ENCODE measurements around the gene SLC26A4.

Gene SLC26A4

GRCh38 chr7:107661081-107661864 is 645 bp downstream of the SLC26A4 start:
- peak; percentile 12 for DNase-seq

- DNase-seq, result no peak
These were observed 1.3 kb downstream of the SLC26A4 start for GRCh38 chr7:107661865-107662379.

DNA sequence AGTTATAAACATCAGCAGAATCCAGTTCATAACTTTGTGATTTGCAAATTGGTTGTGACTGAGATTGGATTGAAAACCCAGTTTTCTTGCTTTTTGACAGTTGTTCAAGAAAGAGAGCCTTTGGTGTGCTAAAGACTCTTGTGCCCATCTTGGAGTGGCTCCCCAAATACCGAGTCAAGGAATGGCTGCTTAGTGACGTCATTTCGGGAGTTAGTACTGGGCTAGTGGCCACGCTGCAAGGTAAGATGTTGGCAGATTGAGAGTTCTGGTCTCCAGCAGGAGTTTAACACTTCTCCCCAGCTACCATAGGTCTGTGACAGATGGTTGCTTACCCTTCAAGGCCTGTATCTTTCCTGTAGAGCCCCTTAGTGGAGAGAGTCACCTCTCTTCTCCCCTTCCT is 2.6 kb downstream of the SLC26A4 start:
- DNase-seq, result no peak

DNA sequence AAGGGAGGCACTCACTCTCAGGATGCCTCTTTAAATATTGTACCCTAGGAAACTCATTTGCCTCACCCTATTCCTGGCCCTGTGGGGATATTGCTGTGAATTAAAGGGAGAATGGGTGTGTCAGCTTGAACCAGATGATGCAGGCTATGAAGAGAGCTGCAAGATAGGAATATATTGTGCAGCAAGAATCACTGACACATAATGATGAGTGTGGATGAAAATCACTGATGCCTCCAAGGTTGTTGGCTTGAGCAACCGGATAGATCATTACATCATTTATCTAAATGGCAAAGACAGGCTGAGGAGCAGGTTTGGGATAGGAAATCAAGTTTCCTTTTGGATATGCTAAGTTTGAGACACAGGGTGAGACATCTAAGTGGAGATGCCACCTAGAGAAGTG is 6.2 kb downstream of the SLC26A4 start:
- DNase-seq, result no peak

- DNase-seq, result no peak
These were observed 6.7 kb downstream of the SLC26A4 start for GRCh38 chr7:107667341-107667740.

GRCh38 chr7:107668296-107668695 is 7.7 kb downstream of the SLC26A4 start:
- no peak for DNase-seq

DNA sequence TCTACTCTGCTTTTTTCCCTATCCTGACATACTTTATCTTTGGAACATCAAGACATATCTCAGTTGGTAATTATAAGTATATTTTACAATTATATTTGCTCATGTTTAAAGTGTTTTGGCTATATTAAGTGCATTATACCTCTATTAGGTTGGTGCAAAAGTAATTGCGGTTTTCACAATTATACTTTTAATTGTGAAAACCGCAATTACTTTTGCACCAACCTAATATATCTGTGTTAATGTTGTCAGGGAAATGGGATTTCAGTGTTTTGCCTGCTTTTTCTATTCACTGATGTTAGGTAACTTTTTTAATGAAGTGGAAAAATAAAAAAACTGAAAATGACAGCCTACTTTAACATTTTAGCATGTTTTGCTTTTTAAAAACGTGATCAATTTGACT is 11.6 kb downstream of the SLC26A4 start:
- DNase-seq, result no peak

GRCh38 chr7:107676249-107676648 is 15.6 kb downstream of the SLC26A4 start:
- no peak for DNase-seq

DNA sequence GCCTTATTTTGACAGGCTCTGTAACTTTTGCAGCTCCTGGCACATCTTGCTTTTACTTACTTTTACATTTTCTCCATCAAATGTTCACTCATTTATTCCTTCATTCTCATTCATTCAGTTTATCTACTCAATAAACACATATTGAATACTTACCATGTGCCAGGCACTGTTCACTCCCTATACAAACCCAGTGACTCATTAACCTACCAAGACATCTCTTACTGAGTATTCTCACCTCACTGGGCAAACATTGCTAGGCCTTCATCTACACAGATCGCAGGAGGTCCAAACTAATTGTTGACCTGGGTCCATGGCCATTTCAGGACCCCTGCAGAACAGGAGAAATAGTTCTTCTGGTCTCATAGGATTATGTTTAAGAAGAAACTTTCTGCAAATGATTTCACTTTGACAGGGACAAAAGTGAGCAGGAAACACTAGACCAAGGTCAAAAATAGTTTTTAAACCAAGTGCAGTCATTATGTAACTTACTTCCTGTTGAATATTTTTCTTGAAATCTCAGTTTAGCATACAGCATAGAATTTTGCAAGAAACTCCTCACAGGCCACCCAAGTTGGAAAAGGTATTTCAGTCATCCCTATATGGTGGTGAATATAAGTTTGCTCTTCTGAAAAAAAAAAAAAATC is 17.6 kb downstream of the SLC26A4 start:
- DNase-seq, result no peak

- DNase-seq, result no peak
These were observed 19.9 kb downstream of the SLC26A4 start for GRCh38 chr7:107680478-107680877.

DNA sequence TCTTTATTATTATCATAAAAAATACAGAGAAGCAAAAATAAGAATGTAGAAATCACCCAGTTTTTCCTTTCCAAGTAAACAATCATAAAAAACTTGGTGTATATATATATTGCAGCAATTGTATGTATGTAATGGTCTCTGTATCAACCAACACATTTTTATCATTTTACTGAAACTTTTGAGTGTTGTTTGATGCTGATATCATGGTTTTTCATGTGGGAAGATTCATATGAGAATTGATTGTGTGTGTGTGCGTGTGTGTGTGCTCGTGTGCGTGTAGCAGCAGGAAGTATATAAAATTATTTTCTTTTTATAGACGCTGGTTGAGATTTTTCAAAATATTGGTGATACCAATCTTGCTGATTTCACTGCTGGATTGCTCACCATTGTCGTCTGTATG is 22.3 kb downstream of the SLC26A4 start:
- DNase-seq, result no peak

GRCh38 chr7:107684287-107684686 is 23.7 kb downstream of the SLC26A4 start:
- no peak for DNase-seq

DNA sequence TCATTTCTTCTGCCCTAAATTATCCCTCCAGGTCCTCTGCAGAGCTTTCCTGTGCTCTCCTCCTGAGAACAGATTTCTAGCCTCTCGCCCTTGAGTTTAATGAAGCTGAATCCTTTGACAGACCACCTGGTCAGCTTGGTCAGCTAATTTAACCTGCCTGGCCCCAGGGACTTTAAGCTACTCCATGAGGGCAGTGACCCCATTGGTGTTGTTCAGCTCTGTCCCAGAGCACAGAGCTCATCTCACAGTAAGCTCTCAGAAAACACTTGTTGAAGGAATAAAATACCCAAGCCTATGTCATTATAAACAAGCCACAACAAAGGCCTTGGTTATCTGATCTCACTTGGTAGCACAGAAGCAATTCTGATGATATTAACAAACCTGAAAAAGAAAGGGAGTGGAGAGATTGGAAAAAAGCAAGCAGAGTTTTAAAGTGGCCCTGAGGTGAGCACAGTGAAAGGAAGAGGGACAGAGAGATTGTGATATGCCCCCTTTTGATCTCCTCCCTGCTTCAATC is 24.4 kb downstream of the SLC26A4 start:
- no peak for DNase-seq

- no peak for DNase-seq
These were observed 26.3 kb downstream of the SLC26A4 start for GRCh38 chr7:107686816-107687387.

DNA sequence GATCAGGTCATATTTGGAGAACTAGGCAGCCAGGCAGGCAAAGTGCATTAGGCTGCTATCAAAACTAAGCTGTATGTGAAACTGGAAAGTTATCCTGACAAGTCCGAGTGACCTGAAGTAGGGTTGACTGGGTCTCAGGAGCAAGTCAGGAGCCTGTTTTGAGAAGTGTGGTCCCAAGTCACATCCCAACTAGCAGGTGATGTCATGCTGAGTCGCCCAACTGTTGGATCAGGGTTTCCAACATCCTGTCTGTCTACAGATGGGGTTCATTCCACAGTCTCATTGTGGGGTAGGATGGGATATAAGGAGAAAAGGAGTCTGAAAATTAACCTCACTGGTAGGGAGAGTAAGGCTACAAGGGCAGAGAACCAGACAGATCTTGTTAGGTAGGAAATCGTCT is 27.0 kb downstream of the SLC26A4 start:
- no peak for DNase-seq

- no peak for DNase-seq
These were observed 28.9 kb downstream of the SLC26A4 start for GRCh38 chr7:107689553-107689952.

GRCh38 chr7:107690084-107690483 is 29.5 kb downstream of the SLC26A4 start:
- DNase-seq, result no peak

DNA sequence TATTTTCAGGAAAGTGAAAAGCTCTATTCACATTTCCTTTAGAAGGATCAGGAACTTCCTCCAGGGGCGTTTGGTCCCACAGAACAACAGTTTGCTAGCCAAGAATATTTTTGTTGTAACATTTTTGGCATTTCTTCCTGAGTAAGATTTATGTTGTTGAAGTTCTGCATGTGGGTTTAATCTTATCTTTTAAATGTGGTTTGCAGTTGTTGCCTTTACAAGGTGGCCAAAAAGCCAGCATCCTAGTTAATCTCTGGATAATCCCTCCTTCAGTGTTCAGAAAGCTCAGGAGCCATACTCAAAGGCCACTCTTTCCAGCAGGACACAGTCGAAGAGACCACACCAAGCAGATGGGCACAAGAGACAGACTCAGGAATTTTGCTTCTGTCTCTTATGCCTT is 30.0 kb downstream of the SLC26A4 start:
- no peak for DNase-seq

DNA sequence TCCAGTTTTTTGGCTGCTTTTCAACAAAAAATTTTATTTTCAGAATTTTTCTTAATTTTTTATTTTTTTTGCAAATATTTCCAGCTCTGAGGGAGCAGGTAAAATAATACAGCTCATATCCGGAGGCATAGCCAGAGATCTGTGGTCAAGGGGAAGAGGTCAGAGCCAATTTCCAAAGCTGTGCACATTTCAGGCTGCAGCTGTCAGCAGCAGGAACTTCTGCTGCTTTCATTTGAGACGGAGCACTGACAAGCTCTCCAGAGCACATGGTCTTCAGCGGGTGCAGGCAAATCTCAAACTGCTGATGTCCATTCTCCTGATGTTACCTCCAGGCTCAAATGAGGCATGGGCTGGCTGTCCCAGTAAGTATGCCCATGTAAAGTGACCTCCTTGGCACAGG is 31.1 kb downstream of the SLC26A4 start:
- no peak for DNase-seq

DNA sequence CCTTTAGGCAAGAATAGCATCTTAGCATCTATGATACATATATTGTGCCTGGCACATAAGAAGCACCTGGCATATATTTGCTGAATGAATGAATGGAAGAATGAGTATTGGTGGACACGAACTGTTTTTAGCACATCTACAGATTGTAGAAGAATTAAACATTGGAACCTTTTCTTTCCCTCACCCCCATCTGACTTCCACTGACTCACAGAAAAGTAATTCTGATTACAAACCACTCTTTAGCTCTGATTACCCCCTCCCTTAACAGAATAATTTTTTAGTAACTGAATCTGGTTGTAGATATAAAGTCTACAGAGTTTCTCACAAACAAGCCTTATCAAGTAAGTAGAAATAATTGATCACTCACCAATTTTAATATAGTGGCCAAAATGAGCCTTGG is 31.9 kb downstream of the SLC26A4 start:
- no peak for DNase-seq

DNA sequence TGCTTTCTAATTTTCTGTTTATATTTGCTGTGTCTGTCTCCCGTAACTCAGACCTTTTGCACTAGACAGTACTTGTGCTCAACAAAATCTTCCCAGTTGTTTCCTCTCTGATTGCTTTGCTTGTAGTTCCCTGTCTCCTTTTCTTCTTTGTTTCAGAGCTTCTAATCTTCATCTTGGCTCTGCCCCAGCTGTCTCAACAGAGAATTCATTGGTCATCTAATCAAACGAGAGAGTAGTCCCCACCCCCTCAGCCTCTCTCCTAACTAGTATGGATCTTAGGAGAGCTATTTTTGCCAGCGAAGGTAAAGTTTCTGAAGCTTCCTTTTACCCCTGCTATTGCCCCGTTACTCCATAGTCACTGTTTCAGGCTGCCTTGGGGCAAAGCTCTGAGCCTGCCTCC is 32.8 kb downstream of the SLC26A4 start:
- DNase-seq, result no peak

GRCh38 chr7:107694386-107694785 is 33.8 kb downstream of the SLC26A4 start:
- DNase-seq, result no peak

DNA sequence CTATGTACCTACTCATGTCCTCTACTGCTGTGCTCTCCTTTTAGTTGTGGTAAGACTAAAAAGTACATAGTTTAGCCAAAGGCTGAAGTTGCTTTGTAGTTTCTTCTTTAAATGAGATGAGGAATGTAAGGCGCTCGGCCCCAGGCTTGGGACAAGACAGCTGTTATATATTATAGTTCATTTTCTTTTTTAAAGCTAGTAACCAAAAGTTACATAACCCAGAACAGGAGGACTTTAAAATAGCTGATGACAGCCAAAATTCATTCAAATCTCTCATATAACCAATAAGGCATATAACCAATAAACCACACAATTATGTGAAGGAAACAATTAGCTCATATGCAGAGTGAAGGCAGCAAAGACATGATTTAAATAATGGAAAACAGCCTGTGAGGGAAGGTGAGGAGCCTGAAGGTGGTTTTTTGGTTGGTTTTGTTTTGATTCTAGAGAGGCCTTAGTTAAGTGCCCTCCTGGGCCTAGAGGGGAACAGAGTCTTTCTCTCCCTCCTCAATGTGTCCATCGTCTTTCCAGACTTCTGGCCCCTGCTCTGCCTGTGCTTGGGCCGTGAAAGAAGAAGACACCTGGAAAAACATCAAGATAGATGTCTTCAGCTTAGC is 35.8 kb downstream of the SLC26A4 start:
- DNase-seq, result no peak
